GM18951 (cell line): ENCODE measurements around the gene FRMPD3.

ENCODE experiments used
- POLR2A ChIP-seq: IDR thresholded peaks from 4 replicates; pipeline ENCODE4 v1.6.1; 2011; ENCODE audit warnings: mild to moderate bottlenecking; ENCODE audit not compliant: insufficient read length, insufficient read depth; ENCODE audit errors: extremely low read depth
- in situ Hi-C: fragments of 300-500 bp; cut with MboI; formaldehyde crosslinking; loops from one replicate; pipeline ENCODE4 v1.12.0; 2022; ENCODE audit warnings: low sequenced_read_pairs, mixed read lengths, inconsistent platforms; ENCODE audit not compliant: unreplicated experiment

FRMPD3 gene

DNA sequence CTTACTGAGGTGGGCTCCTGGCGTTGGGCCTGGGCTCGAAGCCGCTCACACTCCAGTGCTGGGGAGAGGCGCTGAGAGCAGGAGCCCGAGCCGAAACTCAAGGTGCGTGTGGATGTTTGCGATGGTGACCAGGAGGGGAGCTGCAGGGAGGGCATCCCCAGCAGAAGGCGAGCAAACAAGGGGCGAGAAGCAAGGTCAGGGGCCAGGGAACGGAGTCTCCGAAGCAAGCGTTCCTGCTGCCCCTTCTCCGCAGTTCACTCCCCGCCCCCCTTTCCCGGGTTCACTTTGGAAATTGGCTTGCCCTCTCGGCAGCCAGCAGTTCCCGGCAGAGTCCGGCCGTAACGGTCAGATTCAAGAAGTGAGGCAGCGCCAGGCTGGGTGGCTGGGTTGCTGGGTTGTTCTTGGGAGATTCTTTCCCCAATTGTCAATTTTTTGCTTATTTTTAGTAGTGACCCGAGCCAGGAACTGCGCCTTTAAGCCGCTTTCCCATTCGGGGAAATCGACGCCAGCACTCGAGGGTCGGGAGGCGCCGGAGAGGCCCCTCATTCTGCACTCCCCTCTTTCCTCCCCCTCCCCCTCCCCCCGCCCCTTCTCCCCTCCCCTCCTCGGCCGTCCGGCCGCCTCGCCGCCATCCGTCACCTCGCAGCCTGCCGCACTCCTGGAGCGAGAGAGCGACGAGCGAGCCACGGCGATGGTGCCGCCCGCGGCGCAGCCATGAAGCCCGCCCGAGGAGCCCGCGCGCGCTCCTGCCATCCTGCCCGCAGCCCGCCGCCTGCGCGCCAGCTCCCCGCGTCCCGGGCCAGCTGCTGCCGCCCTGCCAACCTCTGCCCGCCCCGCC lies at the start of gene FRMPD3:
TSS of gene FRMPD3 (plus strand) at position 655 of the 838 bp plus-strand sequence. CDS start 76,937 bp downstream, outside the sequence.
- TF ChIP-seq POLR2A: no peak
- in situ Hi-C loops: no loop called here

DNA sequence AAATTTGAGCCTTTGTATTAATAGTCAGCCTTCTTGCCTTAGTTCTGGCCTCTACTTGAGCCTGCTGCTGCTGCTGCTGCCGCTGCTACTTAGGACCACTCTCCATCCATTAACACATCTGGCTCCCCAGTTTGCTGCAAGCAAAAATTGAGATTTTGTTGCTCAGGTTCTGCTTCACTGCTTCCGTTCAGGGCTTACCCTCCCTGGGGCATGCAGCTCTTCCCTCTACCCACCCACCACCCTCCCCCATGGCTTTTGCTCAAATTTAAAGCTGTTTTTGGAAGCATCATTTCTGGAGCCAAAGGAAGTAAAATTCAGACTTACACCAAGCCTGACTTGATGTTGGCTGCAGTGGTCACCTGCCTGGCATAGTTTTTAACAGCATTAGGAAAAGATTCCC lies 28.9 kb upstream of the FRMPD3 start:
- in situ Hi-C loops: no loop called here
- no peak for TF ChIP-seq POLR2A

DNA sequence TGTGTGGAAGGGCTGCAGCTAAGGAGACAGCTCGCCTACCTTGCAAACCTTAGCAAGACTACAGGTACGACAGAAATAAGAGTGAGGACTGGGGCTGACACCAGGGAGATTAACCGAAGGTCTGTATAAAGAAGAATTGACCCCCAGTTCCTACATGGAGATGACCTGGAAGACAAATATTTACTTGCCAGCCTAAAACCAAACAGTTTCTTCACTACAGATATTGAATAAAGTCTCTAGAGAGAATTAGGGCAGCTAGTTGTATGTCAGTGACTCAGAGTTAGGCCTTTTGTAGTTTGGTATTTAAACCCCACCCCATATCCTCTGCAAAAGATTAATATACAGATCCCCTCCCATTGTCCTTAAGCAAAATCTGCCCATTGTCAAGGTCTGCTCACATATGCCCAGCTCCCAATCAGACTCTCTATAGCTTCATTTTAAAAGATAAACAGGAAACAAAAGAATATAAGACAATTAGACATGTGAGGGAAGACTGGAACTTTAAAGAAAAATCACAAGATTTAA lies 28.1 kb upstream of the FRMPD3 start:
- no peak for TF ChIP-seq POLR2A
- in situ Hi-C loops: no loop called here

DNA sequence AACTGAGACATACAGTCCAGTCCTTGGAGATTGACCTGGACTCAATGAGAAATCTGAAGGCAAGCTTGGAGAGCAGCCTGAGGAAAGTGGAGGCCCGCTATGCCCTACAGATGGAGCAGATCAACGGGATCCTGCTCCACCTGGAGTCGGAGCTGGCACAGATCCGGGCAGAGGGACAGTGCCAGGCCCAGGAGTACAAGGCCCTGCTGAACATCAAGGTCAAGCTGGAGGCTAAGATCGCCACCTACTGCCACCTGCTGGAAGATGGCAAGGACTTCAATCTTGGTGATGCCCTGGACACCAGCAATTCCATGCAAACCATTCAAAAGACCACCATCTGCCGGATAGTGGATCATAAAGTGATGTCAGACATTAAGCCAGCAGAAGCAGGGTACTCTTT lies 20.4 kb upstream of the FRMPD3 start:
- TF ChIP-seq POLR2A: no peak
- in situ Hi-C loops: no loop called here

DNA sequence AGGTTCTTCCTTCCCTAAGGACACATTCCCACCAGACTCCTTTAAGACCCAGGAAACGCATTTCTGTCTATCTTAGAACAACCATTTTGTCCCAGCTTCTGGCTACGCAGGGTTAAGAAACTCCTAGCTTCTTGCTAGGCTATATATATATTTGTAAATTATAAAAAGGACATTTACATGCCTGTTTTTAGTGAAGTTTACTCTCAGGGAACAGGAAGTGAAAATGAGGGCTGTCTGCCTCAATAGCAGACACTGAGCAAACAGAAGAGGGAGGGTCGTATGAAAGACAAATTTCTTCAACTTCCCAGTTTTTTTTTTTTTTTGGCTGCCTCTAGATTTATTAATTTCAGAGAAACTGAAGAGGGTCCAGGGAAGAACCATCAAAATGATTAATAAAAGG lies 9.3 kb upstream of the FRMPD3 start:
- in situ Hi-C loops: no loop called here
- no peak for TF ChIP-seq POLR2A

DNA sequence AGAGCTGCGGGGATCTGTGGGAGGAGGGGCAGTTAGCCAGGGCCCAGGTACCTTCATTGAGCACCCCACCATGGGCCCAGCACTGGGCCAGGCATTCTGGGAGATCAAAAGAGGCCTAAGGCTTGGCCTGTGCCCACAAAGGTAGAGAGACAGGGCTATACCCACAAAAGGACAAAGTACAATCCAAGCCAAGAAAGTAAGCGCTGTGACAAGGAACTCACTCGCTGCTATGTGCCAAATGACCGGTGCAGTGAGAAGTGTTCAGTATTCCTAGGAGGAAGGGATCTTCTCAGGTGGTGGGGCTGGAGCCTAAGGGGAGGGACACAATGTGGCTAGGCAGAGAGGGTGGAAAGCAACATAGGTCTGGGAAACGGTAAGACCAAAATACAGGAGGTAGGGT lies 8.8 kb upstream of the FRMPD3 start:
- TF ChIP-seq POLR2A: no peak
- in situ Hi-C loops: no loop called here

DNA sequence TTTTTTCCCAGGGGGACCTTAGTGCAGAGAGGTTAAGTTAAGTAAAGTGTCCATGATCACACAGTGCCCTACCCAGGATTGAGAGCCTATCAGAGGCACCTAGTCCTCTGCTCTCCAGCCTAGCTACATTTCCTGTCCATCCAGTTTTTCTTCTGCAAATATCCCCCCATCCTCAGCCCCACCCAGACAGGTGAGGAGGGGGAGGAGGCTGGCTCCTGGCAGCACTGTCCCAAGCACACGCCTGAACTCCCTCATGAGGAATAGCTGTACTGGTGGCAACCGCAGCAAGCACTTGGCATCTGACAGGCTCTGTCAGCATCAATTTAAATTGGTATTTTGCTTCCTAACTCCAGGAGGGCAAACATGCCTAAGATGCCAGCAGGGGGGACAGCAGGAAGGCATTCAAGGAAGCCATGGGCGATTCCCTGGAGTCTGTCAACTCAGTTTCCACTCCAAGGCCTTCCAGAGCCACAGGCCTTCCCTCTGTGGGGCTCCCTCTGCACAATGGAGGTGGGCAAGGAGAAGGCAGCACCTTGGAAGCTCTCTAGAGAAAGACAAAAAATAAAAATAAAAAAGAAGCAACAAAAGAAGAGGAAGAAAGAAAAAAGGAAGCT lies 6.4 kb upstream of the FRMPD3 start:
- in situ Hi-C loops: no loop called here
- TF ChIP-seq POLR2A: no peak

DNA sequence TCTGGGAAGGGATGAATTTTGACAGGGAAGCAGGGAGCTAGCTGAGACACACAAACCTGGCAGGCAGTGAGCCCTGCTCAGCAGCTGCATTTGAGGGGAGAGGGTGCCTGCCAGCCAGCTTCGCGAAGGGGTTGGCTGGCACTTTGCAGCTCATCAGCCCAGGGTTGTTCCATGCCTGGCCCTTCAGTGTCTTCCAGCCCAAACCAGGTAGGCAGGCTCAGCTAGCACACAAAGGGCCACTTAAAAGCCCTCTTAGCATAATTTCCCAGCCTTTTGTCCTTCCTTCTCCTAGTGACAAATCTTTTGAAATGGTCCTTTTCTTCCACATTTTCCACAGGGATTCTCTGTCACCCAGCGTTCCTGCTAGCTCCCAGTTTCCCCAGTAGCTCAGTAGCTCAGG lies 4.3 kb upstream of the FRMPD3 start:
- in situ Hi-C loops: no loop called here
- no peak for TF ChIP-seq POLR2A

DNA sequence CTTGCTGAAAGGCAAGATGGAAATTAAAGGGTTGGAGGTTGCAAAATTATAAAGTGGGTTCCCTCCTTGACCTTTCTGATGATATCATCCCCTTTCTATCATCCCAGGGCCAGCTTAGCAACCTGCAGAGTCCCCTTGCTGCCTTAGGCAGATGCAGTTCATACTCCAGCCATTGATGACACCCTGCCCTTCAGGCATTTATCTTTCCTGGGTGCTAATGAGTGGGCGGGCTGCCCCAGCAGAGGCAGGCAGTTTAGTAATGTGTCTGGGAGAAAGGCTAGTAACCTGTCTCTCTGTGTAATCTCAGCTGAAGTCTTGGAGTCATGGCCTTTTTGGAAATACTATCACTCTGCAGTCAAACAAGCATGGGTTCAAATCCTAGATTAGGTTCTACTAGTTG lies 3.8 kb upstream of the FRMPD3 start:
- no peak for TF ChIP-seq POLR2A
- in situ Hi-C loops: no loop called here

DNA sequence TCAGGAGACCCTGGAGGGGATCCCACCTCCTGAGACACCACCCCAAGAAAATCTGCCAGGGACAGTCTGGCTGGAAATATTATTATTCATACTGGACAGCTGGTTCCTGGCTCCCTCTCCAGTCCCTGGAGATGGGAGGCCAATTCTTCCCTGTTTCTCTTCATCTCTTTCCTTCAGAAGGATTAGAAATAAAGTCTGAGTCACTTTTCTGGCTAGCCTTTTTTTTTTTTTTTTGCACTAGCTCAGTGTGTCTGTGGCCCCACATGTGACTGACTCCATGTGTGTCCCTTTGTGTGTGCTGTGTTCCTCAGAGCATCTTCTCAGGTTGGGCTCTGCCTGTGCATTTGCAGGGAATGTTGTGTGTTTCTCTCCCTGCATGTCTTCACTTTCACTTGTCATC lies 1.8 kb upstream of the FRMPD3 start:
- TF ChIP-seq POLR2A: no peak
- in situ Hi-C loops: no loop called here

DNA sequence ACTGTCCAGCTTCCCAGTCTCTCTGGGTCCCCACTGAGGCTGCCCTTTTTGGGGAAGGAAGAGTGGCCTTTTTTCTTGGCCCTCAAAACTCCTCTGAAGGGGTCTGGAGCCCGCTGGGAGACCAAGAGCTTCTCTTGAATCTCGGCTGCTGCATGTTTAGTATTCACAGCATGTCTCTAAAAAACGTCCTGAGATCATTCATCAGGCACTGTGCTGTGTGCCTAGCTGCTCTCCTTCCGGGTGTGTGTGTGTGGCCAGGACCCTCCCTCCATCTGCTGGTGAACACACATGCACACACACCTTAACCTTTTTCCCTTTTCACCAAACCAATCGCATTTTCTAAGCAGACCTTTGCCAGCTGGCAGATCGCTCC lies 841 bp upstream of the FRMPD3 start:
- in situ Hi-C loops: no loop called here
- TF ChIP-seq POLR2A: no peak

DNA sequence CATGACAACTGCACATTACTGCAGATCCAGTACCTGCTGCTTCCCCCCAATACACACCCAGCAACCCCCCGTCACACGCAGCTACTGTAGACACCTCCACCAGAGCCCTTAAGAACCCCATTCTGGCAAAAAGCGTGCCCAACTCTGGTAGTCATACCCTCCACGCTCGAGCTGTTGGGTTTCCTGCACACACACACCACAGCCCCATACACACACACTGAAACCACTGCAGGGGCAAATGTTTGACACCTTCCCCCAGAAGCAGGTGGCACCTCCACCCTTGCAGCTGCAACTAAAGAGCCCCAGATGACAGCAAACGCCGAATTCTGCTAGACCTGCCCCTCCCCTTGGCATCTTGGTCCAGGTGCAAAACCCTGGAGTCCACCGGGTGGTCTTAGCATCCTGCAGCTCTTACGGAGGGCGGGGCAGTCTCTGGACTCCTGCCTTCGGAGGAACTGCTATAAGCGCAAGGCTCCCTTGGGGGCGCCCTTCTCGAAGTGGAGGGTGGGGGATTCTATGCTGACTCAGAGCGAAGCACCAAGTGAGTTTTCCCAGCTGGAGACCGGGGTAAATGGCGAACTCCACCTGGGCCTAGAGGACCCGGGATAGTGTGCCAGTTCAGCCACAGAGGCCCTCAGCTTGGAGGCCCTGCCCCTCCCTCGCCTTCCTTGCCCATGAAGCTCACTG lies 1.5 kb downstream of the FRMPD3 start:
- no peak for TF ChIP-seq POLR2A
- in situ Hi-C loops: no loop called here

DNA sequence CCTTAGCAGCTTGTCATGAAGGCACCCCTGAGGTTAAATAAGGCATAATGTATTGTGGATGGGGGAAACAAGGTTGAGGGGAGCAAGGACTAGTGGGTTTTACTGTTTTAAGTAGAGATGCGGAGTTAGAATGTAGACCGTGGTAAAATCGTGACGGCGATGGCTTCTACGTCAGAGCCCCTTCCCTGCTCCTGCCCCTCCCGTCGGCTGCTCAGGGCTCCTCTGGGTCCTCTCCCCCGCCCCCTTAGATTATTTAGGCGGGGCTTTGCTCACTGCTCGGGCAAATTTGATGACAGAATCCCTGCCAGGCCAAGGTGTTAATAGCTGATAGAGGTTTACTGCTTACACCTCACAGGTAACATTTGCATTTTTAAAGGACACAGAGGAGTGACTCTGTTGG lies 2.3 kb downstream of the FRMPD3 start:
- TF ChIP-seq POLR2A: no peak
- in situ Hi-C loops: no loop called here
